Natural killer cell (primary cell): Measurements from ENCODE around the gene NRBF2. TPM values are rescaled to one million over a fixed set of nuclear protein-coding genes. Genes with fewer than 3 reads are reported as not detected.

Source experiments
- ATAC-seq, 3 donors: fragments of 150-1000 bp in 2 of 3; fragments of 200-7000 bp in 1 of 3; cut with Tn5 transposase; 1 replicate in 1 of 3; 2 replicates in 2 of 3; pipeline ENCODE4 v1.10.0; 2021; ENCODE audit warnings: mild to moderate bottlenecking in 2 of 3, moderate library complexity in 2 of 3
- DNase-seq, 2 donors: peaks; one replicate each; pipeline versions ENCODE4 v3.0.0 to v3.0.0-alpha.2; 2013 to 2021; ENCODE audit warnings: mixed read lengths in 1 of 2
- H3K27ac ChIP-seq: one replicate; pipeline ENCODE4 v1.5.1; 2013; ENCODE audit warnings: mild to moderate bottlenecking, low read length
- H3K27me3 ChIP-seq: one replicate; pipeline ENCODE4 v1.6.1; 2013; ENCODE audit warnings: low read length; ENCODE audit not compliant: control insufficient read depth, insufficient read depth
- H3K36me3 ChIP-seq: one replicate; pipeline ENCODE4 v1.6.1; 2013; ENCODE audit warnings: low read length; ENCODE audit not compliant: control insufficient read depth, insufficient read depth
- H3K4me1 ChIP-seq: one replicate; pipeline ENCODE4 v1.6.1; 2013; ENCODE audit warnings: low read length; ENCODE audit not compliant: control insufficient read depth, insufficient read depth
- H3K4me3 ChIP-seq: one replicate; pipeline ENCODE4 v1.5.1; 2013; ENCODE audit warnings: low read length
- H3K9me3 ChIP-seq: one replicate; pipeline ENCODE4 v1.6.1; 2013; ENCODE audit warnings: low read length; ENCODE audit not compliant: control insufficient read depth, insufficient read depth
- H3K27ac Mint-ChIP-seq, 2 donors: one replicate each; pipeline ENCODE4 v1.8.0; 2022; ENCODE audit warnings: mild to moderate bottlenecking in 2 of 2, mixed read lengths in 2 of 2, moderate library complexity in 1 of 2
- H3K27me3 Mint-ChIP-seq, 2 donors: one replicate each; pipeline ENCODE4 v1.8.0; 2022; ENCODE audit warnings: low read depth in 2 of 2, mixed read lengths in 2 of 2
- H3K36me3 Mint-ChIP-seq: one replicate; pipeline ENCODE4 v1.8.0; 2022; ENCODE audit warnings: mixed read lengths
- H3K4me1 Mint-ChIP-seq, 2 donors: one replicate each; pipeline ENCODE4 v1.8.0; 2022; ENCODE audit warnings: mixed read lengths in 2 of 2
- H3K4me3 Mint-ChIP-seq: one replicate; pipeline ENCODE4 v1.8.0; 2022; ENCODE audit warnings: mild to moderate bottlenecking, moderate library complexity, mixed read lengths
- H3K9me3 Mint-ChIP-seq, 2 donors: one replicate each; pipeline ENCODE4 v1.8.0; 2022; ENCODE audit warnings: mixed read lengths in 2 of 2
- WGBS: methylation state at CpG from one replicate; pipeline ENCODE4 v1.1.7; 2013; ENCODE audit warnings: missing lambda C conversion rate; ENCODE audit not compliant: insufficient coverage; 5-methylcytosine and 5-hydroxymethylcytosine counted together
- intact Hi-C: fragments of 100-400 bp; cut with micrococcal nuclease; formaldehyde crosslinking; loops from one replicate; pipeline ENCODE4 v1.14.2; 2022
- total RNA-seq, 4 donors: library from RNA; stranded (reverse); fragments of 120-200 nt in 1 of 4; gene quantifications; one replicate each; pipeline versions ENCODE4 v1.2.3 to v1.2.4, GENCODE V29; 2013 to 2022
- TF ChIP-seq, protein P1 (sequence below): fragments of 200-600 bp; IDR thresholded peaks from one replicate; pipeline ENCODE4 v1.8.0; 2022; ENCODE audit warnings: antibody characterized with exemption

NRBF2 gene
- total RNA-seq, 3 donors from 2014 or later (not counting 1 experiment from before 2014, with no cell fraction given), result 17.7 to 21.3 (median 18.2) TPM

GRCh38 chr10:63105225-63106110 lies 27.7 kb upstream of the NRBF2 start:
- Histone ChIP-seq H3K27me3 (peaks cover 2% of the 10 kb centered on the region), H3K27ac (no peak overlapping the region), H3K9me3 (no peaks in the 10 kb centered on the region), H3K36me3 (no peaks in the 10 kb centered on the region), H3K4me3 (no peak overlapping the region), H3K4me1 (no peaks in the 10 kb centered on the region)
- intact Hi-C loops, result no loop called here
- H3K9me3 Mint-ChIP-seq, result no peaks in the 10 kb centered on the region
- WGBS, result 92% methylated on average over 11 of the region's 11 CpGs
- H3K4me1 Mint-ChIP-seq, result no peaks in the 10 kb centered on the region
- H3K27ac Mint-ChIP-seq, result no peak overlapping the region
- H3K27me3 Mint-ChIP-seq, result peaks cover 16 to 47% of the 10 kb centered on the region in 2 donors
- ATAC-seq, result no peak
- H3K36me3 Mint-ChIP-seq, result no peaks in the 10 kb centered on the region
- TF ChIP-seq, protein P1, sequence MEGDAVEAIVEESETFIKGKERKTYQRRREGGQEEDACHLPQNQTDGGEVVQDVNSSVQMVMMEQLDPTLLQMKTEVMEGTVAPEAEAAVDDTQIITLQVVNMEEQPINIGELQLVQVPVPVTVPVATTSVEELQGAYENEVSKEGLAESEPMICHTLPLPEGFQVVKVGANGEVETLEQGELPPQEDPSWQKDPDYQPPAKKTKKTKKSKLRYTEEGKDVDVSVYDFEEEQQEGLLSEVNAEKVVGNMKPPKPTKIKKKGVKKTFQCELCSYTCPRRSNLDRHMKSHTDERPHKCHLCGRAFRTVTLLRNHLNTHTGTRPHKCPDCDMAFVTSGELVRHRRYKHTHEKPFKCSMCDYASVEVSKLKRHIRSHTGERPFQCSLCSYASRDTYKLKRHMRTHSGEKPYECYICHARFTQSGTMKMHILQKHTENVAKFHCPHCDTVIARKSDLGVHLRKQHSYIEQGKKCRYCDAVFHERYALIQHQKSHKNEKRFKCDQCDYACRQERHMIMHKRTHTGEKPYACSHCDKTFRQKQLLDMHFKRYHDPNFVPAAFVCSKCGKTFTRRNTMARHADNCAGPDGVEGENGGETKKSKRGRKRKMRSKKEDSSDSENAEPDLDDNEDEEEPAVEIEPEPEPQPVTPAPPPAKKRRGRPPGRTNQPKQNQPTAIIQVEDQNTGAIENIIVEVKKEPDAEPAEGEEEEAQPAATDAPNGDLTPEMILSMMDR, result no peak
- DNase-seq, result no peak
- no peak overlapping the region for H3K4me3 Mint-ChIP-seq

- no peak for DNase-seq
- Histone ChIP-seq H3K9me3 (no peaks in the 10 kb centered on the region), H3K4me3 (no peak overlapping the region), H3K27ac (no peak overlapping the region), H3K27me3 (peaks cover 2% of the 10 kb centered on the region), H3K4me1 (no peaks in the 10 kb centered on the region), H3K36me3 (no peaks in the 10 kb centered on the region)
- ATAC-seq, result no peak
- H3K27ac Mint-ChIP-seq, result no peak overlapping the region
- no peaks in the 10 kb centered on the region for H3K36me3 Mint-ChIP-seq
- TF ChIP-seq, protein P1, result no peak
- H3K4me3 Mint-ChIP-seq, result no peak overlapping the region
- H3K9me3 Mint-ChIP-seq, result no peaks in the 10 kb centered on the region
- 84% methylated on average over 10 of the region's 10 CpGs for WGBS
- peaks cover 17 to 45% of the 10 kb centered on the region in 2 donors for H3K27me3 Mint-ChIP-seq
- H3K4me1 Mint-ChIP-seq, result no peaks in the 10 kb centered on the region
- intact Hi-C loops, result no loop called here
These were observed 26.9 kb upstream of the NRBF2 start for GRCh38 chr10:63106111-63106755.

- H3K4me3 Mint-ChIP-seq, result no peak overlapping the region
- H3K27me3 Mint-ChIP-seq, result peaks cover 12 to 38% of the 10 kb centered on the region in 2 donors
- ATAC-seq, result no peak
- WGBS, result 71% methylated on average over 3 of the region's 3 CpGs
- no peak overlapping the region for H3K27ac ChIP-seq
- H3K36me3 Mint-ChIP-seq, result no peaks in the 10 kb centered on the region
- no peaks in the 10 kb centered on the region for H3K36me3 ChIP-seq
- TF ChIP-seq, protein P1, result no peak
- no peaks in the 10 kb centered on the region for H3K9me3 Mint-ChIP-seq
- H3K4me3 ChIP-seq, result no peak overlapping the region
- no peaks in the 10 kb centered on the region for H3K4me1 ChIP-seq
- intact Hi-C loops, result no loop called here
- H3K27ac Mint-ChIP-seq, result no peak overlapping the region
- peaks cover 2% of the 10 kb centered on the region for H3K27me3 ChIP-seq
- no peaks in the 10 kb centered on the region for H3K4me1 Mint-ChIP-seq
- DNase-seq, result no peak
- no peaks in the 10 kb centered on the region for H3K9me3 ChIP-seq
These were observed 25.1 kb upstream of the NRBF2 start for GRCh38 chr10:63107943-63108437.
